ENCODE results near the gene MRPL40.

DNA sequence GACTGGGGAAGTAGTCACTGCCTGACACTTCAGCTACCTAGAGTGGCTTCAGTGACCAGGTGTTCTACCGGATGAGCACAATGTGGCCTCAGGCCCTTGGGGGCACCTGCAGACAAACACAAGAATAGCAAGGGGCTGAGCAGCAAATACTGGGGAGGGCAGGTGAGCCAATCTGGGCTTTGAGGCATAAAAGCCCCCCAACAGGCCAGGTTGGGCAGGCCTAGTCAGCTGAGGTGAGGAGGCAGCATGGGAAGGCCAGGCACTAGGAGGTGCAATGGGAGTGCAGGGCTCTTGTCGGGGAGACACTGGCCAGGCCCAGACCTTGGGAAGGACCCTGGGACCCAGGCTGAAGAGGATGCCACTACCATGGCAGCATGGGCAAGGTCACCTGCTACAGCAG is 37.7 kb downstream of the MRPL40 start:
- TF ChIP-seq CTCF (IDR thresholded peaks at IDR 0.05) (no peak), POLR2A (IDR thresholded peaks at IDR 0.05) (no peak)

Measured in uterus (tissue), 2 donors.